ENCODE measurements around the gene BARHL2.

- no peak for TF ChIP-seq CTCF (IDR thresholded peaks at IDR 0.05)
- no peak for TF ChIP-seq POLR2AphosphoS5 (IDR thresholded peaks at IDR 0.05)
Measured at GRCh38 chr1:90761156-90761555, 44.1 kb upstream of the BARHL2 start.

Data from breast epithelium (tissue), 3 donors.